Umbilical cord (tissue), 2 donors: ENCODE measurements around the gene CYP2W1. TPM values are rescaled to one million over a fixed set of nuclear protein-coding genes. Genes with fewer than 3 reads are reported as not detected.
"Not testable (repeated sequence)": the region's sequence is repeated elsewhere in the genome, so short reads cannot be mapped to it uniquely, and the experiment has no call there.

Experiments used
- DNase-seq: peaks from one replicate; pipeline ENCODE4 v3.0.0-alpha.2; 2015; ENCODE audit warnings: low spot score
- total RNA-seq: library from RNA; depleted of rRNA; stranded (reverse); fragments of >200 nt; gene quantifications from one replicate; pipeline ENCODE4 v1.2.3, GENCODE V29; 2014; ENCODE audit warnings: low replicate concordance; ENCODE audit not compliant: insufficient read depth

The CYP2W1 gene
- total RNA-seq, 1 donor from 2014 or later: 39.2 TPM

DNA sequence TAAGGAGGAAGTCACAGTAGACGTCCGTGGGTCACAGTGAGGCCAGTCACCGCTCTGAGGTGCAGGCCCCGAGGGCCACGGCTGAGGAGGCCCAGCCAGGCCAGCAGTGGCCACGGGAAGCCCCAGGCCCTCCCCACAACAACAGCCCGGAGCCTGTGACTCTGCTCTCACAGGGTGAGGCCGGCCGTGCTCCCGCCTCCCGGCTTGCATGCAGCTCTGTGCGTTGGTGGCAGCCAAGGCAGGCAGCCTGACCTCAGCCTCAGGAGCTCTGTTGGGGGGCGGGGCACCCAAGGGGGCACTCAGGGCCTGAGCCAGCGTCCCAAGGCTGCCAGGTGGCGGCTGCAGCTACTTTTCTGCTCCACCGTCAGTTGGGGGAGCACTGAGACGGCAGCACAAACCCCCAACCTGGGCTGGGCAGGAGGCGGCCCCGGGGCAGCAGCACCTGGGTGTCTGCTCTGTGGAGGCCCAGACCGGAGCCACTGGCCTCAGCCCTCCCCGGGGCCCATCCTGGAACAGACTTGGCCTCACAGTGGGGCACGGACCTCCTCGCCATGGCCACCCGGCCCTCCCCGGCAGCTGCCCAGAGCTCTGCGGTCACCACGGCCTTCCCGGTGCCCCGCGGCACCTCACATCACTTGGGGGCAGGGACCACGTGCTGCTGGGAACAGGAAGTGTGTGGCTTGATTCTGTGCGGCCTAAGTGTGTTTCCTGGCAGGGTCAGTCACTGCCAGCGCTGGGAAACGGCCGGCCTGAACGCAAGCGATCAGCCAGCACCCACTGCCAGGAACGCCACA is 13.3 kb downstream of the CYP2W1 start:
- no peak for DNase-seq

DNA sequence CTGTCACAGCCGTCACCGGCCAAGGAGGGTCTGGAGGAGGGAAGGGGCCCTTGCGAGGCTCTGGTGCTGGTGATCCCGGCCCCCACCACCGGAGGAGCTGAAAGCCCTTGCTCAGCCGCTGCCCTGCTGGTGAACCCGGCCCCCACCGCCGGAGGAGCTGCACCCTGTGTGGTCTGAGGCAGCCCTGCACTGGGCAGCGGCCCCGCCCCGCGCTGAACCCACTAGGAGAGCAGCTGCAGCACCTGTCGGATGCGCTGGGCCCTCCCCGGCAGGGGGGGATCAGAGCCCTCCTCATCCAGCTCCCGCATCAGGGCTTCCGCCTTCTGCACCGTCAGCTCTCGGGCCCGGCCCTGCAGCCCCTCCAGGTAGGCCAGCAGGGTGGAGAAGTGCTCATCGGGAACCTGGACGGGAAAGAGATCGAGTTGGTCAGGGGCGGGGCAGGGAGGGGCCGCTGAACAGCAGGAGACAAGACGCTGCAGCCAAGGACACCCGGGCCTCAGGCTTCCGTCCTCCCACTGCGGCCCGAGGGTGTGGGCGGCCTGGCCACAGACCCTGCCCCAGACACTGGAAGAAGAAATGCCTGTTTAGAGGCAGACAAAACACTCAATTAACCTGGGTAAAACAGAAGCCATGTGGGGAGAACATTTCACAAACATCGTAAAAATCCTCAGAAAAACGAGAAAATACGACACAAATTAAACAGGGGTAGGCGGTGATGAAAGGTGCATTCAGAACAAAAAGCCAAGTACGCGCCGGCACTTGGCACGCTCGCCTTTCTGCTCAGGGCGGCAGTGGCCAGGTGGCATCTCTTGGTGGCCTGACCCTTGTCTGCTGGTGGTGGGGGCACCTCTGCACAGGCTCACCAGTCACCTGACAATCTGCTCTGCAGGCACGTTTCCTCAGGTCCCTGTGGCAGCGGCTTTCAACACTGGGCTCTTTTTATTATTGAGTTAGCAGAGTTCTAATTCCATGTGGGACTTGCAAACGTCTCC is 14.7 kb downstream of the CYP2W1 start:
- DNase-seq: no peak

DNA sequence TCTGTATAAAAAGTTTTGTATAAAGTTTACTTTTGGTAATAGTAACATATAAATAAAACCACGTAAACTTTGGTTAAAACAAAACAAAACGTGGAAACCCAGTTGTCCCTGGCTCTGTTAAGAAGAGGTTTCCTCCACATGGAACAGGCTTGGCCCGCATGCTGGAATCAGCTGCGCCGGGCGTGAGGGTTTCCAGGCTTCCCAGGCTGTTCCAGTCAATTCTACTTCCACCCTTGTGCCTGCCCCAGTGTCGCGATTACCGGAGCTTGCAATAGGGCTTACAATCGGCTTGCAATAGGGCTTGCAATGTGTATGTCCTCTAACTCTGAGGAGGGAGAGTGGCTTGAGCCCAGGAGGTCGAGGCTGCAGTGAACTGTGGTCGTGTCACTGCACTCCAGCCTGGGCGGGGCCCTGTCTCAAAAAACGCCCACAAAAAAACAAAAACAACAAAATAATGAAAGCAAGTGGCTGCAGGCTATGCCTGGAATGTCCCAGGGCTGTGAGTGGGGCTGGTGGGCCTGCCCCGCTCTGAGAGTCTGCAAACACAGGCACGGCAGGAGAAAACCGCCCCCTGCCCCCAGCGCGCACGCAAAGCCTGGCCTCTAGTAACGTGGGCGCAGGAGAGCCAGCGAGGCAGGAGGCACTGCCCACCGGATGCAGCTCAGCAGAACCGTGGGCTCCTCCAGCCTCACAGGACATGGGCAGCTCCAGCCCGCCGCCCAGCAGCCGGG is 16.3 kb downstream of the CYP2W1 start:
- DNase-seq: no peak

DNA sequence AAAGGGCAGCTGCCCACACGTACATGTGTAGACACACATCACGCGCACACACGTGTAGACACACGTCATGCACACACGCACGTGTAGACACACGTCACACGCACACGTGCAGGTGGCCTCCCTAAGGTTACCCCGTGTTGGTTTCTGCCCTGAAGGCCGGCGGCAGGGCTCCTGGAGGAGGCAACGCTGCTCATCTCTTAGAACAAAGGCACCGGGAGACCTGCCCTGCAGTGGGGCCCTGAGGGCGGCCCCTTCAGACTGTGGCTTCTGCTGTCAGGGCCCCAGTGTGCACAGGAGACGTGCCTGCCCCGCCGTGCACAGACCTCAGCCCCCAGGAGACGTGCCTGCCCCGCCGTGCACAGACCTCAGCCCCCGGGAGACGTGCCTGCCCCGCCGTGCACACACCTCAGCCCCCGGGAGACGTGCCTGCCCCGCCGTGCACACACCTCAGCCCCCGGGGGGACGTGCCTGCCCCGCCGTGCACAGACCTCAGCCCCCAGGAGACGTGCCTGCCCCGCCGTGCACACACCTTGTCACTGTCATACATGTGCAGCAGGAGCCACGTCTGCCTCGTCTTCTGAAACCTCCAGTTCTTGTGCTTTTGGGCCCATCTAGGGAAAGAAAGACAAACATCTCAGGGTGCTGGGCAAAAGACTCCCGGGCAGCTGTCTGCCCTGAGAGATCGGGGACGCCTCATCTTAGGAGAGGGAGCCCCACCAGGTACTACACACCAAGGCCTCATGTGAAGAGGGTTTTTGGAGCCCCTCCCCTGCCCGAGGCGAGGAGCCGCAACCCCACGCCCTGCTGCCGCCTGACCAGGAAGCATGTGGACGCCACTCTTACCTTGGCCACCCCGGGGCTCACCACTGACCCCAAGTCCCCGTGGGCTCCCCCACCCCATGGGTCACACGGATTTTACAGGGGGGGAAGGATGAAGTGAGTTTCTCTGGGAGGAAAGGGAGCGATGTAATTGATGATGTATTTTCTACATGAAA is 17.3 kb downstream of the CYP2W1 start:
- DNase-seq: no peak

DNA sequence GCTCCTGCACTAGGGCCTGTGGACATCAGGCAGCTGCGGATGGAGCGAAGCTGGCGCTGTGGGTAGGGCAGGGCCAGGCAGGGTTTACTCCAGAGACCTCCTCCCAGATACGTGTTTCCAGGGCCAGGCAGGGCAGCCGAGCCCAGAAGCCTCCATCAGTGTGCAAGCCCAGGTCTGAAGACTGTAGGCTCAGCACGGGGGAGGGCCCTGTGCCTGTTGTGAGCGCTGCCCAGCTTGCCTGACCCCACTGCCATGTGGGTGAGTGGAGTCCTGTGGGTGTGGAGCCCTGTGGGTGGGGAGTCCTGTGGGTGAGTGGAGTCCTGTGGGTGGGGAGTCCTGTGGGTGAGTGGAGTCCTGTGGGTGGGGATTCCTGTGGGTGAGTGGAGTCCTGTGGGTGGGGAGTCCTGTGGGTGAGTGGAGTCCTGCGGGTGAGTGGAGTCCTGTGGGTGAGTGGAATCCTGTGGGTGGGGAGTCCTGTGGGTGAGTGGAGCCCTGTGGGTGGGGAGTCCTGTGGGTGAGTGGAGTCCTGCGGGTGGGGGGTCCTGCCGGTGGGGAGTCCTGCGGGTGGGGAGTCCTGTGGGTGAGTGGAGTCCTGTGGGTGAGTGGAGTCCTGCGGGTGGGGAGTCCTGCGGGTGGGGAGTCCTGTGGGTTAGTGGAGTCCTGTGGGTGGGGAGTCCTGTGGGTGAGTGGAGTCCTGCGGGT is 18.2 kb downstream of the CYP2W1 start:
- DNase-seq: not testable (repeated sequence)

DNA sequence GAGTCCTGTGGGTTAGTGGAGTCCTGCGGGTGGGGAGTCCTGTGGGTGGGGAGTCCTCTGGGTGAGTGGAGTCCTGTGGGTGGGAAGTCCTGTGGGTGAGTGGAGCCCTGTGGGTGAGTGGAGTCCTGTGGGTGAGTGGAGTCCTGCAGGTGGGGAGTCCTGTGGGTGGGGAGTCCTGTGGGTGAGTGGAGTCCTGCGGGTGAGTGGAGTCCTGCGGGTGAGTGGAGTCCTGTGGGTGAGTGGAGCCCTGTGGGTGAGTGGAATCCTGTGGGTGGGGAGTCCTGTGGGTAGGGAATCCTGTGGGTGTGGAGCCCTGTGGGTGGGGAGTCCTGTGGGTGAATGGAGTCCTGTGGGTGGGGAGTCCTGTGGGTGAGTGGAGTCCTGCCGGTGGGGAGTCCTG is 19.0 kb downstream of the CYP2W1 start:
- DNase-seq: not testable (repeated sequence)

DNA sequence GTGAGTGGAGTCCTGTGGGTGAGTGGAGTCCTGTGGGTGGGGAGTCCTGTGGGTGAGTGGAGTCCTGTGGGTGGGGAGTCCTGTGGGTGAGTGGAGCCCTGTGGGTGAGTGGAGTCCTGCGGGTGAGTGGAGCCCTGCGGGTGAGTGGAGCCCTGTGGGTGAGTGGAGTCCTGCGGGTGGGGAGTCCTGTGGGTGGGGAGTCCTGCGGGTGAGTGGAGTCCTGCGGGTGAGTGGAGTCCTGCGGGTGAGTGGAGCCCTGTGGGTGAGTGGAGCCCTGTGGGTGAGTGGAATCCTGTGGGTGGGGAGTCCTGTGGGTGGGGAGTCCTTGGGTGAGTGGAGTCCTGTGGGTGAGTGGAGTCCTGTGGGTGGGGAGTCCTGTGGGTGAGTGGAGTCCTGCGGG is 19.5 kb downstream of the CYP2W1 start:
- not testable (repeated sequence) for DNase-seq

DNA sequence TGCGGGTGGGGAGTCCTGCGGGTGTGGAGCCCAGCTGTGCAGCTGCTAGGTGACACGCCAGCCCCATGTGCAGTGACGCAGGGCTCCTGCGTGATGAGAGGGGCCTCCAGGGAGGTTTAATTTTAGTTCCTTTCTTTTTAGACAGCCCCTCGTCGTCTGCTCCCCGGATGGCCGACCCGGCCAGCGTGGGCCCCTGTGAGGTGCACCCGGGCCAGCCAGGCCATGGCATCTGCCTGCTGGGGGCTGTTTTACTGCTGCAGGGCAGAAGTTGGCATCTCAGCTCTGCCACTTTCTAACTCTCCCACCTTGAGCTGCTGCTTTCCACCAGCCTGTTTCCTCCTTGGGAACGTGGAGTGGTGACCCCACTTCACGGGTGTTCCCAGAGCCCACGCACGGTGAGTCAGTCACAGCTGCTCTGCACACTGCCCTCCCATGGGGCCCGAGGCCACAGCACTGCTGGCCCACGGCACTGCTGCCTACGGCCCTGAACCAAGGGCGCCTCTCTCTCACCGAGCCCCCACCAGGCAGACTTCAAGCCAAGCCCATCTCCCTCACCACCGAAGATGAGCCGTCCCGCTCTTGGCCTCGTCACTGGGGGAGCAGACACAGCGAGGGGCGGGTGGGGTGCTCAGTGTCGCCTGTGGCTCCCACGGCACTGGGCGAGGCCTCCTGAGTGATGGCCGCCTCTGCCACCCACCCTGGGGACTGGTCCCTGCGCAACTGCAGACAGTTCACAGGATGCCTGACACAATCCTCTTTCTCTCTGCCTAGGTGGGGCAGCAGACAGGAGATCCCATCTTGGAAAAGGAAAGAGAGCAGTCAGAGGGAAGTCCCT is 21.3 kb downstream of the CYP2W1 start:
- no peak for DNase-seq

DNA sequence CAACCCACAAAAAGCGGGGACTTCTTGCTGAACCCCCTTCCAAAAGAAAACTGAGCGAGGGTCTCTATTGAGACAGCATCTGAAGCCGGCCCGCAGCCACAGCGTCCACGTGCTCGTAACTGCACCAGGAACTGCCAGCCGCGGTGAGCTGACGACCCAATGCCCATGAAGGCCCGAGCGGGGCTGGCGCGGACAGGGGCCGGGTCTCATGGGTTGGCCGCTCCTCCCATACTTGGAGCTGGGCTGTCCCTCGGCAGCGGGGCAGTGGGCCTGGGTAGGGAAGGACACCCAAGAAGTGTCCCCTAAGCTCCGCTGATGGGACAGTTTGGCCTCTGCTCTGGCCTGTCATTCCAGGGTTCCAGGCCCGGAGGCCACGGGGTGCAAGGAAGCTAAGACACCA is 22.3 kb downstream of the CYP2W1 start:
- DNase-seq: no peak

DNA sequence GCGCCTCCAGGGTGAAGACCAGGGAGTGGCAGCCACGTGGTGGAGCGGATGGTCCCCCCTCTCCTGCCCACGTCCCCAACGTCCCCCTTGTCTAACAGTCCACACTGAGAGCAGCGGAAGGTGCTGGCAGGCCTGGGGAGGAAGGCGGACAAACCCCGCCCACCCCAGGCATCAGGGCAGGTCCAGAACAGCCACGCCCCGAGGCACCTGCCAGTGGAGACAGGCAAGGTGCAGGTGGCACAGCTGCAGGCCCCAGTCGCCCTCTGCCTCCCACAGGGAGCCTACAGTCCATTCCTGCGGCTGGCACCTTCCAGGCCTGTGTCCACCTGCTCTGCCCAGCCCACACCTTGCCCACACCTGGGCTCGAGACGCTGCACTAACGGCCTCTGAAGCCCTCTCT is 24.9 kb downstream of the CYP2W1 start:
- DNase-seq: no peak

DNA sequence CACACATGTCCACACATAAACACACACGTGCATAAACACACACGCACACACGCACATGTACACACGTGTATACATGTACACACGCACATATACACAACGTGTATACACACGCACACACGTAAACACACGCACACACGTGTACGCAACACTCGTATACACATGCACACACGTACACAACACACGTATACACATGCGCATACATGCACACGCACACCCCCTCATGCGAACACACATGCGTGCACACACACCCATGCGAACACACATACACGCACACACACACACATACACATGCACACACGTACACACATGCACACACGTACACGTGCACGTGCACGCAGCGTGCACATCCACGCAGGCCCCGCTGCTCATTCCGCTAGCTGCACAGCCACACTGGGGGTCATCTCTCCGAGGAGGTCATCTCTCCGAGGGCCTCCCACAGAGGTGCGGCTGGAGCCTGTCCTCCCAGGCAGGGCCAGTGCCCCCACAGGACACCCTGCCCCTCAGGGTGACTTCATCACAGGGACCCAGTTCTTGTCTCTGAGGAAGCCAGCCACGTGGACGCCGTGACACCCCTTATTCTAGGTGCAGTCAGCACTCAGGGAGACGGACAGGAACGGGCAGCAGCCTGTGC is 25.9 kb downstream of the CYP2W1 start:
- DNase-seq: no peak

DNA sequence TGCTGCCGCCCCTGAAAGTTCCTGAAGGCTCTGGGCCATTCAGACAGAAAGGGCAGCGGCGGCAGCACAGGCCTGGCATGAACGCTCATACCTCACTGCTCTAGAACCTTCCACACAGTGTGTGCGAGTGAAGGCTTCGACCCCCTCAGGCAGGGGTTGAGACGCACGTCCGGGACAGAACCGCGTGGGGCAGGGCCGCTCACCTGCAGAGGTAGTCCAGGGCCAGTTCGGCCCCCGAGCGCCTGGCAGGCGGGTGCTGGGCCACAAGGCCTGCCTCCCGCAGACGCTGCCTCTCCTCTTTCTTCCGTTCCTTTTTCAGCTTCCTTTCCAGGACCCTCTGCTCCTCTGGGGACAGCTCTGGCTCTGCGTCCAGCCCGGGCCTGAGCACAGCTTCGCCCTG is 26.8 kb downstream of the CYP2W1 start:
- DNase-seq: no peak

DNA sequence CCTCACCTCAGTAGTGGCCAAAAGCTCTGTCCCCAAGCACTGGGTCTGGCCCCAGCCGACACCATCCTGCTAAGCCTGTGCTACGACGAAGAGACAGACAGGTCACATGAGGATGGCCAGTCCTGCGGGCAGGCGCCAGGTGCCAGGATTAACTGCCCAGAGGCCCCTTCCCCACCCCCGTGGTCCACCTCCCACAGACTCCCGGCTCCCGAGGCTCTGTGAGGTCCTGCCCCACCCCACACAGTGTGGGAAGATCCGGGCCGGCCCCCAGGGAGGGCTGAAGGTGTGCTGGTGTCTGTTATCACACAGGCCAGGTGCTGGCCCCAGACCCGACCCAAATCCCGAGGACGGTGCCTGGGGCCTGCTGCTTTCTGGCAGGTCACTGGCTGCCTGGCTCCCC is 27.2 kb downstream of the CYP2W1 start:
- DNase-seq: no peak

DNA sequence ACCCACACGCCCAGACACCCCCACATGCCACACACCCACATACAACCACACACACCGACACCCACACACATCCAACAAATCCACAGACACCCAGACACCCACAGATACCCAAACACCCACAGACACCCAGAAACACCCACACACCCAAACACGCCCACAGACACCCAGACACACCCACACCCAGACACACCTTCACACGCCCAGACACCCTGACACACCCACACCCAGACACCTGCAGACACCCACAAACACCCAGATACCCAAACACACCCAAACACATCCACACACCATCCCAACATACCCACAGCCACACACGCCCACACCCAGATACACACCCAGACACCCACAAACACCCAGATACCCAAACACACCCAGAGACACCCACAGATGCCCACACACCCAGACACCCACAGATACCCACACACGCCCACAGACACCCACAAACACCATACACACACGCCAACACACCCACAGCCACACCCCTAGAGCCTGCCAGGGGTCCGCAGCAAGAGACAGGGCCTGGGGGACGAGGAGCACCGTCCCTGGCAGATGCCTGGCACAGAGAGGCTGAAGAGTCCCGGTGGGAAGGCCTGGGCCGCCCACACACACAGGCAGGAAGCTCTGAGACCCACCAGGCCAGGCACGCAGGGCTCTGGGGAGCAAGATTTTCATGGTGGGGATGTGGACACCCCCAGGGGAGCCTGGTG is 28.5 kb downstream of the CYP2W1 start:
- DNase-seq: no peak

DNA sequence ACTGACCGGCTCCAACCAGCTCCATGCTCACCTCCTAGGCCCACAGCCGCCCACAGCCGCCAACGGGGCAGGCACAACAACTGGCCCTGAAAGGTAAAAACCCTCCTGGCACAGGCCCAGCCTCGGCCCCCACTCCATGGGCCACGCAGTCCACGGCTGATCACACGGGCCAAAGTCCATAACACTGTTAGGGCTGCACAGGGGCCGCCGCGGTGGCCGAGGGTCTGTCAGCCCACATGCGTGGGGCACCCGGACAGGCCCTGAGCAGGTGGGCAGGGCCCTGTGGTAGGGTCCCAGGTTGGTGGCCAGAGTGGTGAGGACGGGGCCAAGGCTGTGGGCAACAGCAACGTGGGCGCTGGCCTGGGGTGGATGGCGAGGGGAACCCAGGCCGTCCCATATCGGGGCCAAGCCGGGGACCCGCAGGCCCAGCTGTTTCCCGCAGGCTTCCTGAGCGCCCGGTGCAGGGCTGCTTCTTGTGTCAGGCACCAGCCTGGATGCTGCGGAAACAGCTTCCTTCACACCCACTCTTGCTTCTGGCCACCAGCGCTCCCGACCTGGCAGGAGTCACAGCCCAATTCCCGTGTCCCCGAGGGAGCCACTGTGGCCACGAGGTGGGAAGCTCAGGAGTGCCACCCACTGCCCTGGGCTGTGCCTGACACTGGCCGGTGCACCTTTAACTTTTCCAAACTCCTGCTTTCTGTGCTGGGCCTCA is 29.2 kb downstream of the CYP2W1 start:
- no peak for DNase-seq

DNA sequence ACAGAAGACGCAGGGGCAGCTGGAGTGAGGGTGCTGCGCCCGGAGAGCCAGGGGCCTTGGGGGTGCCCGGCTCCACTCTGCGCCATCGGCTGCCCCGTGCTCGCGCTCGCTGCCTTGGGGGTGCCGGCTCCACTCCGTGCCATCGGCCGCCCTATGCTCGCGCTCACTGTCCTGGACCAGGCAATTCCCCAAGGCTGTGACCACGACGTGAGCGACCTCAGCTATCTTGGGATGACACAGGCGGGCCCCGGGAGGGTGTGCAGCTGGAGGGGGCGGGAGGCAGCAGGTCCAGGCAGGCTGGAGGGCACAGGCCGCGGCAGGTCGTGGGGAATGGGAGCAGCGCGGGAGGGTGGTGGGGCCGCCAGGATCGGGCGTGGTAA is 29.7 kb downstream of the CYP2W1 start:
- no peak for DNase-seq

DNA sequence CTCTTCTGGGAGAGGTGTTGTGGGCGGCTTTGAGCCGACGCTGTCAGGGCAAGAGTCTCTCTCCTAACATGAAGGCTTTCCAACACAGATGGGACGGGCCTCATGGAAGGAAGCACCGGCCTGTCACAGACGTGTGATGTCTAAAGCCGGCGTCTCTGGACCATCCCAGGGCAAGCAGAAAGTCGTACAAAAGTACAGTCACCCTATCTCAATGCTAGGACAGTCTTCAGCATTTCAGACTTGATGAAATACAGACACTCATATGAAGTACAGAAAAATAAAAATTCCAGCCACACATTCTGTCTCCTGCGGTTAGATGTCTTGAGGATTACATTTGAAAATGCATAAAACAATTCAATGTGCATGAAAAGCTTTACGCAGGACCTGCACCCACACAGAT is 30.6 kb downstream of the CYP2W1 start:
- DNase-seq: peak; percentile 62
